IPS-15b (cell line): ENCODE measurements around the gene CALN1.
"Not testable (repeated sequence)": the region's sequence is repeated elsewhere in the genome, so short reads cannot be mapped to it uniquely, and the experiment has no call there.

Experiments
- H3K27me3 ChIP-seq: one replicate; pipeline ENCODE4 v1.6.1; 2013; ENCODE audit warnings: low read length; ENCODE audit not compliant: control insufficient read depth, insufficient read depth
- H3K36me3 ChIP-seq: one replicate; pipeline ENCODE4 v1.6.1; 2013; ENCODE audit warnings: low read length; ENCODE audit not compliant: control insufficient read depth, insufficient read depth
- H3K4me1 ChIP-seq: one replicate; pipeline ENCODE4 v1.6.1; 2013; ENCODE audit warnings: mild to moderate bottlenecking, low read length; ENCODE audit not compliant: control insufficient read depth, insufficient read depth
- H3K4me3 ChIP-seq: one replicate; pipeline ENCODE4 v1.5.1; 2013; ENCODE audit warnings: low read depth, low read length
- H3K9ac ChIP-seq: one replicate; pipeline ENCODE4 v1.6.1; 2013; ENCODE audit warnings: low read depth, mild to moderate bottlenecking, low read length
- H3K9me3 ChIP-seq: one replicate; pipeline ENCODE4 v1.6.1; 2013; ENCODE audit warnings: mild to moderate bottlenecking, low read length; ENCODE audit not compliant: control insufficient read depth, insufficient read depth

The CALN1 gene

DNA sequence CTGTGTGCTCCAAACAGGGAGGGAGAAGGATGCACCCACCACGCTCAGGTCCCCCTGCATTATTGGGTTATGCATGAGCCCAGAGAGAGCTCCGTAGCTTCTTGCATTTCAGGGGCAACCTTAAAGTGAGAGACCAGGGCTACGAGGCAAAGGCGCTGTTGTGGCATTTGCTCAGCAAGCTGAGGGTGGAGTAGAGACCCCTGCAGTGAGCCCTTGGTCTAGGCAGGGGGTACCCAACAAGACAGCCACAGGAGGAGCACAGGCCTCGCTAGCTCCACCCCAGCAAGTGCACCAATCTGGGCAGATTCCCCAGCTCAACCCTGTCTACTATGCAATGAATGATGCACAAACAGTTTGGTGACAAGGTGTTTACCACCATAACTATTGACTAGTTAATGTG, 198.4 kb downstream of the CALN1 start:
- Histone ChIP-seq H3K27me3 (no peaks in the 10 kb centered on the region), H3K4me1 (no peaks in the 10 kb centered on the region), H3K9ac (no peak overlapping the region), H3K9me3 (no peaks in the 10 kb centered on the region), H3K4me3 (no peak overlapping the region), H3K36me3 (no peaks in the 10 kb centered on the region)

DNA sequence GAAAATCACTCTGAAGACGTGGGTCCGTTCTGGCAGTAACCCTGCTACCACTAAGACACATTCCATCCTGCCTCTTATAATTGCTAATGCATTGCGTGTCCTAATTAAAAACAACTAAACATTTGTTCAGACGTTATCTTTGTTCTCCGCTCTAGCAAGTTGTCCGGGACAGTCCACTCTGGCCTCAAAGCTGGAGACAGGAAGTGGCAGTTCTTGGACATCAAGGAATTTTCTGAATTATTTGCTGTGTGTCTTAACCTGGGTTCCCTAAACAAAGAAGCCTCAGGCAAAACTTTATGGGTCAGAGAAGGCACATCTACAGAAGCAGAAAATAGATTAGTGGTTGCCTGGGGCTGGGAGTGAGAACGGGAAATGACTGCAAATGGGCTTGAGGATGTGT, 199.1 kb downstream of the CALN1 start:
- Histone ChIP-seq H3K9me3 (no peaks in the 10 kb centered on the region), H3K27me3 (no peaks in the 10 kb centered on the region)

DNA sequence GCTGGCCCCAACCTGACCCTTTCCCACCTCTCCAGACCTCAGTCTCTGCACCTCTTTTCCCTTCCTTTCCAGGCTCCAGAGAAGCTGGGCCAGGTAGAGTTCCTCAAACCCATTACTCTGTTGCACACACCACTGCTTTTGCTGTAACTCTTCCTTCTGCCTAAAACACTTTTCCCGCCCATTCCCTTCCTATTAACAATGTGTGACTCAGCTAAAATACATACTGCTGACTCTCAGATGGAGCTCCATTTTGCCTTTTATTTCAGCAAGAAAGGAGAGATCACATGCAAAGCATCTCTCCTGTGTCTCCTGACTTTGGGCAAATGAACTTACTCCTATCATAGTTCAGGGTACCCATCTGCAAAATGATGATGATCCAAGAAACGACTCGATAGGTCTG, 201.0 kb downstream of the CALN1 start:
- Histone ChIP-seq H3K4me1 (no peaks in the 10 kb centered on the region), H3K9me3 (no peaks in the 10 kb centered on the region), H3K27me3 (no peaks in the 10 kb centered on the region), H3K4me3 (no peak overlapping the region), H3K9ac (no peak overlapping the region), H3K36me3 (no peaks in the 10 kb centered on the region)

More for the DNA sequence above, 199.1 kb downstream of the CALN1 start:
- no peaks in the 10 kb centered on the region for H3K36me3 ChIP-seq
- no peak overlapping the region for H3K4me3 ChIP-seq
- no peaks in the 10 kb centered on the region for H3K4me1 ChIP-seq
- H3K9ac ChIP-seq, result no peak overlapping the region

GRCh38 chr7:72209006-72209405, 203.1 kb downstream of the CALN1 start:
- H3K9me3 ChIP-seq, H3K9ac ChIP-seq, H3K36me3 ChIP-seq: not testable (repeated sequence)

GRCh38 chr7:72196176-72196575, 216.0 kb downstream of the CALN1 start:
- Histone ChIP-seq H3K9ac (no peak overlapping the region), H3K27me3 (no peaks in the 10 kb centered on the region), H3K36me3 (no peaks in the 10 kb centered on the region), H3K9me3 (no peaks in the 10 kb centered on the region), H3K4me1 (no peaks in the 10 kb centered on the region), H3K4me3 (no peak overlapping the region)

More at GRCh38 chr7:72209006-72209405, 203.1 kb downstream of the CALN1 start:
- not testable (repeated sequence) for H3K4me3 ChIP-seq, H3K4me1 ChIP-seq, H3K27me3 ChIP-seq

DNA sequence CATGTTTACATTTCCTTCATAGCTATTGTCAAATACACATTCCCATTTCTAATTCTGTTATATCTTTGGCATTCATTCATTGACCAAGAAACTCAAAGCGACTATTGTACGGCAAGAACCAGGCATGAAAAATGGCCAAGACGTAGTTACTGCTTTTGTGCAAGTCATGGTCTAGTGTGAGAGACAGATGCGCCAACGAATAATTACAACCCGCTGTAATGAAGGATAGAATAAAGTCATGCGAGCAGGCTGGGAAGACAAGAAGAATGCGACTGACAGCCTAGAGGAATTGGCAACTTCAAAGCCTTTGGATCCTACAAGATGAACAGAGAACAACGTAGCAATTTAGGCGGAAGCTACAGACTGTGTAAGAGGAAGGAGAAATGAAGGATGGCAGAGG, 221.2 kb downstream of the CALN1 start:
- H3K4me3 ChIP-seq, result no peak overlapping the region
- no peaks in the 10 kb centered on the region for H3K36me3 ChIP-seq
- H3K27me3 ChIP-seq, result no peaks in the 10 kb centered on the region
- no peaks in the 10 kb centered on the region for H3K4me1 ChIP-seq
- H3K9me3 ChIP-seq, result no peaks in the 10 kb centered on the region
- H3K9ac ChIP-seq, result no peak overlapping the region

DNA sequence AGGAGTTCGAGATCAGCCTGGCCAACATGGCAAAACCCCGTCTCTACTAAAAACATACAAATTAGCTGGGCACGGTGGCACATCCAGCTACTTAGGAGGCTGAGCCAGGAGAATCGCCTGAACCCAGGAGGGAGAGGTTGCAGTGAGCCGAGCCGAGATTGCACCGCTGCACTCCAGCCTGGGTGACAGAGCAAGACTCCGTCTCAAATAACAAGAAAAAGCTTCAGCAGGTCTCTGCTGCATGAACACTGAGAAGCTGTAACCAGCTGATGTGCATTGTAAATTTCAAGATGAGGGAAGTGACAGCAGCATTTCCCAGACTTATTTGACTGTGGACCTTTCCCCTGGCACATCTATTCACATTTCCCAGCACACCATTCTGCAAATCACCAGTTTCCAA, 222.0 kb downstream of the CALN1 start:
- Histone ChIP-seq H3K4me3 (no peak overlapping the region), H3K9ac (no peak overlapping the region), H3K27me3 (no peaks in the 10 kb centered on the region), H3K9me3 (no peaks in the 10 kb centered on the region), H3K4me1 (no peaks in the 10 kb centered on the region), H3K36me3 (no peaks in the 10 kb centered on the region)

- Histone ChIP-seq H3K27me3 (no peaks in the 10 kb centered on the region), H3K4me3 (no peak overlapping the region), H3K9me3 (no peaks in the 10 kb centered on the region), H3K9ac (no peak overlapping the region), H3K4me1 (no peaks in the 10 kb centered on the region), H3K36me3 (no peaks in the 10 kb centered on the region)
Measured at GRCh38 chr7:72187179-72187578, 225.0 kb downstream of the CALN1 start.

GRCh38 chr7:72183835-72184234, 228.3 kb downstream of the CALN1 start:
- no peaks in the 10 kb centered on the region for H3K9me3 ChIP-seq

DNA sequence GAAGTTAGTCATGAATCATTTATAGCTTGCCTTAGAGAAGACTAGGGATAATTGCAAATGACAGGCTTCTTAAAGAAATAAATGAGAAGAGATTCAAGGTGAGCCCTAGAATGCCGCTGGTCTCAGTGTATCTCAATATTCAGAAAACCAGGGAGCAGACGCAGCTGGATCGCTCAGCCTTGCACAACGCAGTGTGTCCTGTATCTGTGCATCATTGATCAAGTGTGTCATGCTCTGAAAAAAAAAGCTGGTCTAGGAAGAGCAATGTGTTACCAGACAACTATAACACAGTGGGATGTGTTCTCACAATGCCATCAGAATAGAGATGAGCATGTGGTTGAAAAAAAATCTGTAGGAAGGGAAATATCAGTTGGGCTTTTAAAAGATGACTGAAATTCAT, 230.1 kb downstream of the CALN1 start:
- no peaks in the 10 kb centered on the region for H3K27me3 ChIP-seq
- H3K36me3 ChIP-seq, result no peaks in the 10 kb centered on the region
- no peaks in the 10 kb centered on the region for H3K9me3 ChIP-seq
- H3K9ac ChIP-seq, result no peak overlapping the region
- no peaks in the 10 kb centered on the region for H3K4me1 ChIP-seq
- H3K4me3 ChIP-seq, result no peak overlapping the region

More at GRCh38 chr7:72183835-72184234, 228.3 kb downstream of the CALN1 start:
- Histone ChIP-seq H3K4me3 (no peak overlapping the region), H3K9ac (no peak overlapping the region), H3K4me1 (no peaks in the 10 kb centered on the region), H3K36me3 (no peaks in the 10 kb centered on the region), H3K27me3 (no peaks in the 10 kb centered on the region)

DNA sequence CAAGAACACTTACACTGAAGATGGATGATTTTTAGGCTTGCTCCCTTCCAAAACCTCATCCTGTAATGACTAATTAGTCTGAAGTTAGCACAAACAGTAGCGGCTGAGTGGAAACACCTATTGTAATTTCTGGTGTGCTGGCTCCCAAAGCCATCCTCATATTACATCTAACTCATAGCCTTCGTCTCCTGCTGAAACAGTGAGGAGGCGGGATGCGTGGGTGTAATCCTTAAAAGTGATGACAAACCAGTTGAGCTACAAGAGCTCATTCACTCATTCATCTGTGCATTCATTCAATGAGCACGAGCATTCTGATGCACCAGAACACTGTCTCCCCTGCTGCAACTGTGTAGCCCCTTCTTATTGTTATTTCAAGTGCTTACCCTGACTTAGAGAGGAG, 235.3 kb downstream of the CALN1 start:
- H3K4me3 ChIP-seq, result no peak overlapping the region
- H3K27me3 ChIP-seq, result no peaks in the 10 kb centered on the region
- no peak overlapping the region for H3K9ac ChIP-seq
- H3K9me3 ChIP-seq, result no peaks in the 10 kb centered on the region
- no peaks in the 10 kb centered on the region for H3K4me1 ChIP-seq
- H3K36me3 ChIP-seq, result peaks cover 3% of the 10 kb centered on the region

GRCh38 chr7:72170475-72170874, 241.7 kb downstream of the CALN1 start:
- H3K27me3 ChIP-seq, result no peaks in the 10 kb centered on the region
- H3K36me3 ChIP-seq, result no peaks in the 10 kb centered on the region
- H3K9ac ChIP-seq, result no peak overlapping the region
- H3K4me1 ChIP-seq, result no peaks in the 10 kb centered on the region
- no peak overlapping the region for H3K4me3 ChIP-seq
- H3K9me3 ChIP-seq, result no peaks in the 10 kb centered on the region

DNA sequence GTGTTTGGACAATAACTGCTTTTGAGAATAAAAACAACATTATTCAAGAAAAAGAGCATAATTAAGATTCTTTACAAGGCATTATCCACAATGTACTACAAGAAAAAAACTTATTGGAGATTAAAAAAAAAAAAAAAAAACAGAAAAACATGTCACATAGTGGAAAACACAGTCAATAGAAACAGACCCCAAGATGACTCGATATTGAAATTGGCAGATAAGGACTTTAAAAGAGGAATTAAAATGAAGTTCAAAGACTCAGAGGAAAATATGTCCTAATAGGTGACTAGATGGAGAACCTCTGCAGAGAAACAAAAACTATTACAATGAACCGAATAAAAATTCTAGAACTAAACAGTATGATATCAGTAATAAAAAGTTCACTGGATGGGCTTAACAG, 248.9 kb downstream of the CALN1 start:
- Histone ChIP-seq H3K9me3 (no peaks in the 10 kb centered on the region), H3K4me3 (no peak overlapping the region)

More for the DNA sequence above, 248.9 kb downstream of the CALN1 start:
- Histone ChIP-seq H3K4me1 (no peaks in the 10 kb centered on the region), H3K27me3 (no peaks in the 10 kb centered on the region), H3K36me3 (no peaks in the 10 kb centered on the region), H3K9ac (no peak overlapping the region)
